AG10803 (cell line): ENCODE measurements around the gene DIPK1B.

Source experiments
- DNase-seq: peaks from one replicate; pipeline ENCODE4 v3.0.0; 2010; ENCODE audit warnings: low read depth
- H3K4me3 ChIP-seq: 2 replicates; pipeline ENCODE4 v1.5.1; 2011; ENCODE audit warnings: mild to moderate bottlenecking, low read length, control low read depth
- TF ChIP-seq, protein P1 (sequence below): conservative IDR thresholded peaks from 2 replicates; pipeline ENCODE4 v1.5.1; 2011; ENCODE audit warnings: mild to moderate bottlenecking, low read length, control low read depth, inconsistent platforms

DIPK1B gene

DNA sequence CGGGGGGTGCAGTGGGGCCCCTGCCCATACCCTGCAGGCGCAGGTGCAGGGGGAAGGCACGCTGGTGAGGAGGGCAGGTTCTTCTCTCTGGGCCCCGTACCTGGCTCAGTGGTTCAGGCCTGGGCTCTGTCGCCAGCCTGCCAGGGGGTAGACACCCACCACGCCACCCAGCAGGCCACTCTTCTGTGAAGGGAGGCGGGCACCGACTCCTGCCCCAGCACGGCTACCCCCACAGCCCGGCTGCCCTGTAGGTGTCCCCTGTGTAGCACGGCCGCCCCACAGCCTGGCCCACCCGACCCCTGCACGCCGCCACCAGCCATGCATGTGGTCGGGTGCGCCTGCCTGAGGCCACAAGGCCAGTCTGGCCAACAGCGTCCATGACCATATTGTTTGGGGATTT lies 34.2 kb downstream of the DIPK1B start:
- no peak for DNase-seq
- H3K4me3 ChIP-seq = no peak overlapping the region
- TF ChIP-seq, protein P1, sequence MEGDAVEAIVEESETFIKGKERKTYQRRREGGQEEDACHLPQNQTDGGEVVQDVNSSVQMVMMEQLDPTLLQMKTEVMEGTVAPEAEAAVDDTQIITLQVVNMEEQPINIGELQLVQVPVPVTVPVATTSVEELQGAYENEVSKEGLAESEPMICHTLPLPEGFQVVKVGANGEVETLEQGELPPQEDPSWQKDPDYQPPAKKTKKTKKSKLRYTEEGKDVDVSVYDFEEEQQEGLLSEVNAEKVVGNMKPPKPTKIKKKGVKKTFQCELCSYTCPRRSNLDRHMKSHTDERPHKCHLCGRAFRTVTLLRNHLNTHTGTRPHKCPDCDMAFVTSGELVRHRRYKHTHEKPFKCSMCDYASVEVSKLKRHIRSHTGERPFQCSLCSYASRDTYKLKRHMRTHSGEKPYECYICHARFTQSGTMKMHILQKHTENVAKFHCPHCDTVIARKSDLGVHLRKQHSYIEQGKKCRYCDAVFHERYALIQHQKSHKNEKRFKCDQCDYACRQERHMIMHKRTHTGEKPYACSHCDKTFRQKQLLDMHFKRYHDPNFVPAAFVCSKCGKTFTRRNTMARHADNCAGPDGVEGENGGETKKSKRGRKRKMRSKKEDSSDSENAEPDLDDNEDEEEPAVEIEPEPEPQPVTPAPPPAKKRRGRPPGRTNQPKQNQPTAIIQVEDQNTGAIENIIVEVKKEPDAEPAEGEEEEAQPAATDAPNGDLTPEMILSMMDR = no peak

DNA sequence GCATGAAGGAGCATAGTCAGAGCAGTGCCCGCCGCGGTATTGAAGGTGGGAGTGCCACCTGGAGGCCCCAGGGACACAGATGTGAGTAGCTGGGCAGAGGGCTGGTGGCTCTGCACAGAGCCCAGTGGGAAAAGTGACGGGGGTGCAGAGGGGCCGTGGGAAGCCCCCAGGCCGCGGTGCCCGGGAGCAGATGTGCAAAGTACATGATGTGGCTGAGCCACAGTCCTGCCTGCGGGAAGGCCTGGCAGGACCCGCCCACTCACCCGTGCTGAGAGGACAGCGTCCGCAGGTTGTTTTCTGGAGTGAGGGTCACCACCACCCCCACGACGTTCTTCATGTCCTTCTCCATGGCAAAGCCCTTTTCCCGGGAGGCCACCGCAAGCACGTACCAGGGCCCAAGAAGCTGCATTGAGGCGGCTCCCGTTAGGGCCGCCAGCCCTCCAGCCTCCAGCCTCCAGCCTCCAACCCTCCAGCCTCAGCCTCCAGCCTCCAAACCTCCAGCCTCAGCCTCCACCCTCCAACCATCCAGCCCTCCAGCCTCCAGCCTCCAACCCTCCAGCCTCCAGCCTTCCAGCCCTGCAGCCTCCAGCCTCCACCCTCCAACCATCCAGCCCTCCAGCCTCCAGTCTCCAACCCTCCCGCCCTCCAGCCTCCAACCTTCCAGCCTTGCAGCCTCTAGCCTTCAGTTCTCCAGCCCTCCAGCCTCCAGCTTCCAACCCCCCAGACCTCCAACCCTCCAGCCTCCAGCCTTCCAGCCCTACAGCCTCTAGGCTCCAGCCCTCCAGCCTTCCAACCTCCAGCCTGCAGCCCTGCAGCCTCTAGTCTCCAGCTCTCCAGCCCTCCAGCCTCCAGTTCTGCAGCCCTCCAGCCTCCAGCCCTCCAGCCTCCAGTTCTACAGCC lies 35.0 kb downstream of the DIPK1B start:
- TF ChIP-seq, protein P1 = no peak
- no peak overlapping the region for H3K4me3 ChIP-seq
- no peak for DNase-seq

DNA sequence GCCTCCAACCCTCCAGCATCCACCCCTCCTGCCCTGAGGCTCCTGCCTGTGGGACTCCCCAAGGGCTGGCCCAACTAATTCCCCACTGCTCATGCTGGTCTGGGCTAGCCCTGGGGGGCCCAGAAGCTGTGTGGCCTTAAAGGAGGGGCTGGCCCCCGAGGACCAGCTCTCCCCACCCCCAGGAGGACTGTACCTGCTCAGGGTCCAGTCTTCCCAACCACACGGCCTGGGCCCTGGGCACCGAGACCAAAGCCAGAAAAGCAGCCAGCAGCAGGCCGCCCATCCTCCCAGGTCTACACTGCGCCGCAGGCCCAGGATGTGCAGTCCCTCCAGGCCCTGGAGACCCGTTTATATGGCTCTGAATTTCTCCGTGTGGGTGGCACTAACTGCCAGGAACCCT lies 35.8 kb downstream of the DIPK1B start, which contains the start of gene LCN6:
LCN6 (minus strand) TSS at position 325 of the 400 bp plus-strand sequence; CDS start at position 283, 42 bp downstream.
- TF ChIP-seq, protein P1 = no peak
- no peak for DNase-seq
- no peak within 1 kb of the TSS for H3K4me3 ChIP-seq

GRCh38 chr9:136748666-136749611 lies 36.6 kb downstream of the DIPK1B start:
- DNase-seq = no peak
- TF ChIP-seq, protein P1 = no peak
- H3K4me3 ChIP-seq = no peak overlapping the region

DNA sequence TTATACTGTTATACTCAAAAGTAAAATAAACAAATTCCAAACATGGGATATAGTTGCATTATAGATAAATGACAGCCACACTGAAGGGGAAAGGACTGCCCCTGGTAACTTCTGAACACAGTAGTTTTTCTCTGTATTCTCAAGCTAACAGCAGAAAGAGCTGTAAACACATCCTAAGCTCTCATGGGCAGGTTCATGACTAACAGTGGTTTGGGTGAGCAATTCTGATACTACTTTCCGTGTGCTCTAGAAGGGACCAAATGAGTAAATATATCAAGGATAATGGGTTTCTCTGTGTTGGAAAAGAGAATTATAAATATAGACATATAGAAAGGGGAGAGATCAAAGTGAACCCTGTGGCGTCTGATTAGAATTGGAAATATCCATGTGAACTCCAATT lies 38.2 kb downstream of the DIPK1B start:
- no peak overlapping the region for H3K4me3 ChIP-seq
- TF ChIP-seq, protein P1 = no peak
- DNase-seq = no peak

DNA sequence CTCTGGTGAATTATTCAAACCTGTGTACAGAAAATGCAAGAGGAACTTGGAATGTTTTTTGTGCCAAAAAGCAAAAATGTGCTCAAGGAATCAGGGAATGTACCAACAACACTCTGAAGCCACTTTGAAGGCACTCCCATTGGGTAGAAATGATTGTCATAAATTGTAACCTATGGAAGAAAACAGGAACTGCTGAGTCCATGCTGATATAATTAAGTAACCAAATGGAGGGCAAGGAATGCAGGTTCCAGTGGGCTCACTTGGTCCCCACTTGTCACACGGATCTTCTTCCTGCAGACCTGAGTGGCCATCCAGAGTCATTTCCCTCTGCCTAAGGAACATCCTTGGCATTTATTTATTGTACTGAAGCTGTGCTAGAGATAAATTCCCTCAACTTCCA lies 38.9 kb downstream of the DIPK1B start:
- no peak for DNase-seq
- TF ChIP-seq, protein P1 = no peak

More for the DNA sequence above, 38.9 kb downstream of the DIPK1B start:
- H3K4me3 ChIP-seq = no peak overlapping the region
